Tibial nerve (tissue), 4 donors: Measurements from ENCODE around the gene PDLIM3.

Experiments
- EP300 ChIP-seq, 2 donors: sonication (generic); formaldehyde crosslinking; IDR thresholded peaks; one replicate each; pipeline ENCODE4 v1.6.1; 2017; ENCODE audit warnings: antibody characterized with exemption in 2 of 2, mild to moderate bottlenecking in 1 of 2
- POLR2A ChIP-seq, 2 donors: fragments of 450-650 bp; IDR thresholded peaks; one replicate each; pipeline ENCODE4 v1.6.1; 2017; ENCODE audit warnings: antibody characterized with exemption in 2 of 2, mild to moderate bottlenecking in 2 of 2, moderate library complexity in 2 of 2
- TF ChIP-seq, protein P1 (sequence below), 5 experiments: fragments of 200-600 bp in 3 of 5; fragments of 450-650 bp in 2 of 5; sonication (generic) in 3 of 5; IDR thresholded peaks; one replicate each; pipeline ENCODE4 v1.5.1; 2016 to 2019; ENCODE audit warnings: antibody characterized with exemption in 5 of 5, mild to moderate bottlenecking in 3 of 5, moderate library complexity in 2 of 5

DNA sequence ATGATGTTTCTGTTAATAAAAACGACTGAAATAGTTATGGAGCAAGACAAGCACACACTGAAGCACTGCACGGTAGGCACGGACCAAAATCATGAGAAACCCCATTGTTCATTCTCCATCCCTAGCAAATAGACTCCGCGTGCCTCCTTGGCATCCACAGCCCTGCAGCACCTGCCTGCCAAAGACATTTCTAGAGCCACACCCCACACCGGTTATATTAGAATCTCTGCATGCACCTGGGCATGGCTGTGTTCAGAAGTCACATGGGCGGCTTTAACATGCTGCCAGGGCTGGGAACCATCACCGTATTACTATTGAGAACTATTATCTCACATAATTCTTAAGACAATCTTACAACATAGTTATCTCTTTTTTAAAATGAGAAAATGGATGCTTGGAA, 5.9 kb downstream of the PDLIM3 start:
- TF ChIP-seq, protein P1, sequence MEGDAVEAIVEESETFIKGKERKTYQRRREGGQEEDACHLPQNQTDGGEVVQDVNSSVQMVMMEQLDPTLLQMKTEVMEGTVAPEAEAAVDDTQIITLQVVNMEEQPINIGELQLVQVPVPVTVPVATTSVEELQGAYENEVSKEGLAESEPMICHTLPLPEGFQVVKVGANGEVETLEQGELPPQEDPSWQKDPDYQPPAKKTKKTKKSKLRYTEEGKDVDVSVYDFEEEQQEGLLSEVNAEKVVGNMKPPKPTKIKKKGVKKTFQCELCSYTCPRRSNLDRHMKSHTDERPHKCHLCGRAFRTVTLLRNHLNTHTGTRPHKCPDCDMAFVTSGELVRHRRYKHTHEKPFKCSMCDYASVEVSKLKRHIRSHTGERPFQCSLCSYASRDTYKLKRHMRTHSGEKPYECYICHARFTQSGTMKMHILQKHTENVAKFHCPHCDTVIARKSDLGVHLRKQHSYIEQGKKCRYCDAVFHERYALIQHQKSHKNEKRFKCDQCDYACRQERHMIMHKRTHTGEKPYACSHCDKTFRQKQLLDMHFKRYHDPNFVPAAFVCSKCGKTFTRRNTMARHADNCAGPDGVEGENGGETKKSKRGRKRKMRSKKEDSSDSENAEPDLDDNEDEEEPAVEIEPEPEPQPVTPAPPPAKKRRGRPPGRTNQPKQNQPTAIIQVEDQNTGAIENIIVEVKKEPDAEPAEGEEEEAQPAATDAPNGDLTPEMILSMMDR (IDR thresholded peaks at IDR 0.05) = no peak
- TF ChIP-seq POLR2A (IDR thresholded peaks at IDR 0.05) (no peak), EP300 (IDR thresholded peaks at IDR 0.05) (no peak)
